GM12878 (cell line): ENCODE results near the gene RPGRIP1L.

ENCODE experiments used
- BRCA1 ChIP-seq: IDR thresholded peaks from 2 replicates; pipeline ENCODE4 v1.6.1; 2011; ENCODE audit warnings: low read depth, low read length, improper control_type of control experiment
- CTCF ChIP-seq, 3 experiments: IDR thresholded peaks in 2 of 3; conservative IDR thresholded peaks in 1 of 3; 2 replicates each; pipeline ENCODE4 v1.5.1; 2011; ENCODE audit warnings: low read depth in 3 of 3, low read length in 3 of 3, mild to moderate bottlenecking in 3 of 3, control low read depth in 2 of 3, moderate library complexity in 2 of 3, inconsistent platforms in 1 of 3, mixed read lengths in 1 of 3; ENCODE audit not compliant: control insufficient read depth in 2 of 3, insufficient read depth in 1 of 3; ENCODE audit errors: extremely low read depth in 1 of 3
- REST ChIP-seq: IDR thresholded peaks from 2 replicates; pipeline ENCODE4 v1.6.1; 2012; ENCODE audit warnings: mild to moderate bottlenecking, low read depth, low read length

GRCh38 chr16:53726625-53727024 lies 23.0 kb upstream of the RPGRIP1L start:
- no peak for TF ChIP-seq CTCF (IDR thresholded peaks at IDR 0.05 in 2 of 3, conservative IDR thresholded peaks at IDR 0.05 in 1 of 3; ENCODE audit: control insufficient read depth in 2 of 3, extremely low read depth in 1 of 3, insufficient read depth in 1 of 3, low read depth in 3 of 3, low read length in 3 of 3)
- TF ChIP-seq REST, result no peak
- TF ChIP-seq BRCA1, result no peak
